Kidney tubule cell (primary cell): ENCODE data around the gene KAZN.

Experiments used
- DNase-seq: peaks from one replicate; pipeline ENCODE4 v3.0.0-alpha.2; 2018; ENCODE audit warnings: low spot score

KAZN gene

DNA sequence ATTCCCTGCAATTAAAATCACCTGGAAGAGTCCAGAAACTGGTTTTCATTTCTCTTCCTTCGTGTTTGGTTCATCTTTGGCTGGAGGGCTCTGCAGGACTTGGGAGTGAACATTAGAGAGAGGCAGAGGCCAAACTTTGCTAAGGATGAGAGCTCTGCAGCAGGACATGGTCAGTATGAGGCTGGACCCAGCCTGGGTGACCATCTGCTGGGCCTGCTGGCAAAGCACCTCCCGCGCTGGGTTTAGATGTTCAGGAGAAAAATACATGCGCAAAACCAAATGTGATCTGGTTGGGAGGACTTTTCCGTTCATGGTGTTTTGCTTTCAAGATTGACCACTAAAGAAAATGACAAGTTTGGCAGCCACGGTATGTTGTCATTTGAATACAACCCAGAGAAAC is 15.9 kb downstream of the KAZN start:
- no peak for DNase-seq

DNA sequence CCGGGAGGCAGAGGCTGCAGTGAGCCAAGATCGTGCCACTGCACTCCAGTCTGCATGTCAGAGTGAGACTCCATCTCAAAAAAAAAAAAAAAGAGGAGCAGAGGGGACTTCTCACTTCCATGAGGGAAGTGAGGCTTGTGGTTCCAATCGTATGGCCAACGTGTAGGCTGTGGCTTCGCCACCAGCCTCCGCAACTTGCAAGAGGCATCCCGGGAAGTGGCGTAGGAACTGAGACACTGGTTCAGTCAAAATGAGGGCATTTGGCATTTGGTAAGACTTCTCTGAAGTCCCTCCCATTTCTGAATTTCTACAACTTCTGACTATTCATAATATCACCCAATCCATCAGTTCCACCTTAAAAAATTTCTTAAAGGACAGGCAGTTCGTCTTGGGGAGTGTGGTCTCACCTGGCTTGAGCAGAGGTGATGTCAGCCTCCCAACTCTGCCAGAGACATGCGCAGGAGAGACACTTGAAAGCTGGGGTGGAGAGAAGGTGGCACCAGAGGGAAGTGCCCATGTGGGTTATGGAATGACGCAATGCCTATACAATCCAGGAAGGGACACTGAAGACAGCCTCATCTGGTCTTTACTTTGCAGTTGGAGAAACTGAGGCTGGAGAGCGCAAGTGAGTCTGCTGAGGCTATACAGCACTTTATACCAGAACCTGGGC is 17.2 kb downstream of the KAZN start:
- no peak for DNase-seq

DNA sequence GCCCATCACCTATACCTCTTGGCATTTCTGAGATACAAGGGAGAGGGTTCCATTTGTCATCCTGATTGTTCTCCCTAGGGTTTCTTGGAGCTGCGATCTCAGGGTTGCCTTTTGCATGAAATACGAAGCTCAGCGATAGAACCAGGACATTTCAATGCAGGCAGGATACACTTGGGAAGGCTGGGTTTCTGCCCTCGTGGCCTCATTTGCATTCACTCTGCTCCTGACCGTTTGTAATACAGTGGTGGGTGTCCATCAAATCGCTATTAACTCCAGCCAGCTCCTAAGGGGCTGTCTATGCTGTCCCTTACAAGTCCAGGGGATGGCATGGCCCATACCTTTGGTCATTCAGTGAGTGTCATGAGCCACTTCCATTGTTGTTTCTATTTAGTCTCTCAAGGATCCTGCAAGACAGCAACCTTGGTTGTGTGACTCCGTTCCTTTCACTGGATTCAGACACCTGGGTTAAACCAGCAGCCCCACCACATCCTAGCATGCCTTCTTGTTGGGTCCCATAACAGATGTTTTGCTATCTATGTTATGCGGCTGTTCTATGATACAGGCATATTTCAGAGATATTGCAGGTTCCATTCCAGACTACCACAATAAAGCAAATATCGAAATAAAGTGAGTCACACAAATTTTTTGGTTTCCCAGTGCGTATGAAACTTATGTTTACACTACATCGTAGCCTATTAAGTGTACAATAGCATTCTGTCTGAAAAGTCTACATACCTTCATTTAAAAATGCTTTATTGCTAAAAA is 18.3 kb downstream of the KAZN start:
- no peak for DNase-seq

DNA sequence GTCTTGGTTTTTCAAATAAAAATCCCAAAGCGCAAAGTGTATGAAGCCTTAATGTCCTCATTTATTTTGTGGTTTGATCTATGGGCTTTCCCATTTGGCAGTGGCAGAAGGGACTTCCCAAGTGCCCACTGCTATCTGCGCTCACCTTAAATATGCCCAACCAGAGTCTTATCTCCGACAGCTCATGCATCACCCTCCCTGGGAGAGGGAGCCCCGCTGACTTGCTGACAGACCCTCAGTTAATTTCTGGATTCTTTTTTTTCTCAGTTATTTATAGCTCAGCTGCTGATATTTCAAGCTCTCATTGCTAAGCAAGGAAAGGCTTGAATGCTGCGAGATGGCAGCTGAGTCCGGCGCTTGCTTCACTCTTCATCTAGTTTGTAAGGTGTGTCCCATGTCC is 19.3 kb downstream of the KAZN start:
- no peak for DNase-seq

DNA sequence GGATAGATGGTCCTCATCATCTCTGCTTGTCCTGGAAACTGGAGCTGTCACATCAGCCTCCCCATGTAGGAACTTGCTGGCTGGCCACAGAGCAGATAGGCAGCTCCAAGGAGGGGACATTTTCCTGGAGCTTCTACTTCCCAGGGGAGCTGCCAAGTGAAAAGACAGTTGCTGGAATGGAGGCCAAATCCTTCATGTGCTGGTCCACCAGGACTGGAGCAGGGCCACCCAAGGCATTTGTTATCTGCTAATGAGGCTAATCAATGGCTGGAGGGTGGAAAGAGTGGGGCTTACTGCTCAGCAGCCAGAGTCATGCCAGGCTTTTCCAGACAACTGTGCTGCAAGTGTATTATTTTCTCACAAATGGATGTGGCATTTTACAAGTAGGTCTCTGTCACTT is 22.5 kb downstream of the KAZN start:
- DNase-seq = no peak

DNA sequence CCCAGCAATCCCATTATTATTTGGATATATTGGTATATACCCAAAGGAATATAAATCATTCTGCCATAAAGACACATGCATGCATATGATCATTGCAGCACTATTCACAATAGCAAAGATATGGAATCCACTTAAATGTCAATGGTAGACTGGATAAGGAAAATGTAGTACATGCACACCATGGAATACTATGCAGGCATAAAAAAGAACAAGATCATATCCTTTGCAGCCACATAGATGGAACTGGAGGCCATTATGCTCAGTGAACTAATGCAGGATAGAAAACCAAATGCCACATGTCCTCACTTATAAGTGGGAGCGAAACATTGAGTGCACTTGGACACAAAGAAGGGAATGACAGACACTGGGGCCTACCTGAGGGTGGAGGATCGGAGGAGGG is 24.6 kb downstream of the KAZN start:
- no peak for DNase-seq

DNA sequence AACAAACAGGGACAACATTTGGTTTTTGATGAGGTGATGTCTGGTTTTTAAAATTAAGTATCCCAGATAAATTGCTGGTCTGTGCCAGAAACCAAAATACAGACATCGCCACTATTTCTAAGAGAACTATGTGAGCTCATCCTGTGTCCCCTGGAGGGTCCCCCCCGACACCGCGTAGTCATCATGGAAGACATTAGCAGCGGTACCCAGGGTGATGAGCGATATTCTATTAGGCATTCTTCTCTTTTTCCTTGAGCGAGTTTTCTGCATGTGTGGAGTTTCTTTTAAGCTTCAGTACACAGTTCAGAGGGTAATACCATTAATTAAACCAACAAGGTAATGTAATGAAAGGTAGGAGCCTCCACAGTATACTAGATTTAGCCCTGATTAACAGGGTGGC is 26.5 kb downstream of the KAZN start:
- no peak for DNase-seq

DNA sequence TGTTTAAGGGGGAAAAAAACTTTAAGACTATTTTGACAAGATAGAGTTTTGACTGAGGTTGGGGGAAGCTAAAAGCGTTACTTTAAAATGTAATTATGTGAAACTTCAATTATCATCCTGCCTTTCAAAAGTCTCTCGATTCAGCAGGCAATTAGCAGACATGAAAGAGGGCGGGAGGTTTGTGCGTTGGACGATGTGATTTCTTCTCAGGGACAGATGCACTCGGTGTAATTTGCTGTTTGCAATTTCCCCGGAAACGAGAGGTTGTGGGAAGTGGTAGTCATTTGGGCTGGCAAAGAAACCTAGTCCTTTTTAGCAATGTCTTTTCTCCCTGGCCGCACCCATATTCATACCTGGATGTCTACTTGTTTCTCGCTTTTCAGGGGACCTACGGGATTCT is 27.1 kb downstream of the KAZN start:
- DNase-seq = no peak

DNA sequence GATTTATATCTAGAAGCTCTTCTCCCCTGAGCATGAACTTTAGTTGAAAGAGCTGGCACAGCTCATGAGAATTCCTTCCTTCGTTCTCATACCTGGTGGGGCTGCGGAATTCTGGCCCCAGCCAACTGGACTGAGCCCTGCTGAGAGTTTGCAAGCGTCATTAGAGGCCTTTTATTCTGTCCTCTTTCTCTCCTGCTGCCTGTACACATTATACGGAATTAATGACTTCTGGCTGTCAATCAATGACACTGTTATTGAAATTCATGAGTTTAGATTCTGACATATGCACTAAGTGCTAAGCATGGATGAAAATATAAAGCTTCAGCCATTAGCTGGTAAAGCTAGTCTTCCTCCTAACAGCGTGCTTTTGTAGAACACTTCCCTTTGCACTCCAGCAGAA is 27.5 kb downstream of the KAZN start:
- DNase-seq = no peak

DNA sequence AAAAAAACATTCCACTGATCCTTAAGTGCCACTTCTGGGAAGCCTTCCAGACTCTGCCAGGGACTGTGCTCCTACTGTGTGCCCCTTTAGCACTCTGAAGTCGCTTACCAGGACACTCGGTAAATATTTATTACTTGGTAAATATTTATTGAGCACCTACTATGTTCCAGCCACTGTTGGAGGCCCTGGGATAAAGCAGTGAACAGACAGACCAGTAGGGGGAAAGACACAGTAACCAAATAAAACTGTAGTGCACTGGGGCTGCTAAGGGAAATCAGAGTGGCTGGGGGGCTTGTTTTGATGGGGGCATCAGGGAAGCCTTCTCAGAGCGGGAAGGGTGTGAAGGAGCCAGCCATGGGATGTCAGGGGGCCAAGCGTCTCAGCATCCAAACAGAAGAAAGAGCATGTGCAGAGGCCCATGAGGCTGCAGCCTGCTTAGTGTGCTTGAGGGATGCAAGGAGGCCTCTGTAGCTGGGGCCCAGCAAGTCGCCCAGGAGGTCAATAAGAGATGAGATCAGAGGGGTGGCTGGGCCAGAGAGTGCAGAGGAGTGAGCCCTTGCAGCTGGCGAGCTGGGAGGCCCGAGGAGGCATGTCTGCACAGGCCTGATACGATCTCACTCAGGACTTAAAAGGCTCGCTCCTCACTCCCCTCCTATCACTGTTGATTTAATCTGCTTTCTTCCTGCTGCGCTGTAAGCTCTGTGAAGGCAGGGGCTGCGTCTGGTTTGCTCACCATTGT is 28.6 kb downstream of the KAZN start:
- no peak for DNase-seq

DNA sequence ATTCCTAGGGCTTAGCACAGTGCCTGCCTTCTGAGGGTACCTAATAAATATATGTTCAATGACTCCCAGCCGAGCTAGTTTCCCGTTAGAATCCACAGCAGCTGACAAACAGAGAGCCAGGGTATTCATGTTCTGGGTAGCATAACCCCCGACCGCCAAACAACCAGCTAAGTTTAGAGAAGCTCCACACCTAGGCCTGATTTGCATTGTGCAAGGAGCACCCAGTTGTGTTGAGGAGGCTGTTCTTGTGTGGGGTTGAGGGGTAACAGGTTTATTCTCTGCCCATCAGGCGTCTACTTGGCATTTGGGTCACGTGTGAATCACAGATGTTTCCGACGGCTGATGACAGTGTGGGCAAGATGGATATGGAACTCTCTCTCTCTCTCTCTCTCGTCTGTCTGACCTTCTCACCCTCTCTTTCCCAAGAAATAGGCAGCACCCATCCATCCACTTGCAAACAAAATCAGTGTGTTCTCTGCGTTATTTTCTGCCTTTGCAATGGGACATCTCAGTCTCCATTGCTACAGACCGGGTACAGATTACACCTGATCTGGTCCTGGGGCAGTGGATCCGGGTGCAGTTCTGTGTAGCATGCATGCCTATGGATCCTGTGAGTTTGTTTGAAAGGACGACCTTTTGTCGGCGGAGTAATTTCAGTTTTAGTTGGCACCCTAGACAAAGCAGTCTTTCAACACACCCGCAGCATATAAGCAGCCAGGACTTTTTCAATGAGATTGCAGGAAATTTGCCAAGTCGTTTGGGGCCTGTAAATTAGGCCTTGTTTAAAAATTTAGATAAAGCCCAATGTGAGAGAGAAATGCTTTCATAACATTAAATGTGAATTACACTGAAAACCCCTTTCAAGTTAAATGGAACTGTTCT is 29.4 kb downstream of the KAZN start:
- DNase-seq = no peak

DNA sequence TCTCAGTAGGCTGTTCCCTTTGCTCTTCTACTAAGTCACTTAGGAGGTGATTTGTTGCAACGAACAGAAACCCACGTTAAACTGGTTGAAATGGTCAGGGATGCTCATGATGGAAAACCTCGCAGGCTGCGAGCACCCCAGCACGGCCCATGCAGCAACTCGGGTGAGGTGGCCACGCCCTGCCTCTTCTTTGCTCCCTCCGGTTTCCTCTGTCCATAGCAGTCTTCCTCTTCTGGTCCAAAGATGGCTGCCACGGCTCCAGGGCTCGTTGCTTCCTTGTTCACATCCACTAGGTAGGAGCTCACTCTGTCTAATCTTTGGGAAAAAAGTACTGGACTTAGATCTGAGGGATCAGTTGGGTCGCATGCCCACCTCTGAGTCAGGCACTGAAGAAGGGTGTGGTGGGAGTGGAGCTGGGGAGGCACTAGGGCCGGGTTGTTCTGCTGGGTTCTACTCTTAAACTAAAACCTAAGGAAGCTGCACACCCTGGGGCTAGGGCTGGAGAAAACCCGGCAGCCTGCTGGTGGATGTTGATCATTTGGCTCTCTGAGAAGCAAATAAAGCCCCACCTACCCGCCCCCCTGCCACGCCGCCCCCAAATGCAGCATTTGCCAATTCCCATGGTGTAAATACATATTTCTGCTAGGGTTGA is 31.0 kb downstream of the KAZN start:
- DNase-seq = no peak

DNA sequence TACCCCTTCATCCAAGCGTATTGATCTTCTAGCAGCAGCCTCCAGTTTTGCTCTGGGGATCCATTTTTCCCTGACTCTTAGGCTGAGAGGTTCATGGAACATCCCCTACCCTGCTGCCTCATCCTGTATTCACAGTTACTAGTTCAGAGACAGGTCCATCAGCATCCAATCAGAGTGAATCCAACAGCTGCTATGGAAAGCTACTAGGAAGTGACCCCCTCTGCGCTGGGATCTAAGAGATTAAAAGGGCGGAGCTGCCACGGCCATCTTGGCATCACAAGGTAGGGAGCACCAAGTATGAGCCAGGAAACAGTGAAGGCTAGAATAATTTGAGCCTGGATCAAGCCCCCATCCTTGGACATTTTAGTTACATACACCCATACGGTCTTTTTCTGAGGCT is 32.5 kb downstream of the KAZN start:
- no peak for DNase-seq

DNA sequence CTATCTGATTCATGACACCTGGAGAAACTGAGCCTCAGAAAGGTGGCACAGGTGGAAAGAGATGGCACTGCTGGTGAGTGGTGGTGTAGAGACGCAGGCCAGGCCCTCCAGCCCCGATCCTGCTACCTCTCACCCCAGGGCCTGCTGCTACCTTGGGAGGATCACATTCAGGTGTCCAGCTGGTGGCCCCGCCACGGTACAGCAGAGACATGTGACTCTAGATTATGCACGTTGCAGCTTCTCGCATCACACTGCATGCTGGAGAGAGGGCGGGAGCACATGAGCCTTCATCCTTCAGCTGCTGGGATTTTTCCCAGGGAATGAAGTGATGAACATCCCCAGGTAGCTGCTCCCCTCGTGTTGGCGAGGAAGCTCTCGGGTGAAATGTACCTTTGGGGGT is 32.9 kb downstream of the KAZN start:
- DNase-seq = no peak

DNA sequence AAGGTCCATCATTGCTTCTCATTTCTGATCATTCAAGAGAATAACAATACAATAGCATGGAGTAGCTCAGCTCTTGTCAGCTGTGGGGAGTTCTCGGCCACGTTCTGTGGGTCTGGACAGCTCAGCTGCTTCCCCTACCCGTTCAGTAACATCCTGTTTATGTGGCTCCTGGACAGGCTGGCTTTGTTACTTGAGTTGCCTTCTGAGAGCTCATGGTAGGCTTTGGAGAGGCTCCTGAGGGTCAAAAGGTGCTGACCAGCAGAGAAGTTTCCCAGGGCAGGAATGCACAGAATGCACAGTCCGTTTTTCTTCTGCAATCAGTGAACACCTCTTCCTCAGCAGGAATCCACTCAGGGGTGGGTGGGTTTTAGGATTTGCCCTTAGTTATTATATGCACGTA is 36.0 kb downstream of the KAZN start:
- no peak for DNase-seq

DNA sequence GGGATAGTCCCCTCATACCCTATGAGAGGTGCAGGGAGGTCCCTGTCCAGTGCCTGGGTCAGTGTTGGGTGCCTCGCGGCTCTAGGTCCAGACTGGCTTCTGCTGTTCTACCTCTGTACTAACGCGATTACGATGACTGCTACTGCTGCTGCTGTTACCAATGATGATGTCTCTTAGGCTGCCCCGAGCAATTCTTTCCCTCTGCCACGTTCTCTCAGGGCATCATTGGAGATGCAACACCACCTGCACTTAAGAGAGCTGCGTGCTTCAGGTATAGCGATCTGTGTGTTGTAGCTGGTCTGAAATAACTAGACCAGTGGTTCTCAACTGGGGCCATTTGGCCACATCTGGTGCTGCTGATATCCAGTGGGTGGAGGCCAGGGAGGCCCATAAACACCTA is 36.9 kb downstream of the KAZN start:
- no peak for DNase-seq

DNA sequence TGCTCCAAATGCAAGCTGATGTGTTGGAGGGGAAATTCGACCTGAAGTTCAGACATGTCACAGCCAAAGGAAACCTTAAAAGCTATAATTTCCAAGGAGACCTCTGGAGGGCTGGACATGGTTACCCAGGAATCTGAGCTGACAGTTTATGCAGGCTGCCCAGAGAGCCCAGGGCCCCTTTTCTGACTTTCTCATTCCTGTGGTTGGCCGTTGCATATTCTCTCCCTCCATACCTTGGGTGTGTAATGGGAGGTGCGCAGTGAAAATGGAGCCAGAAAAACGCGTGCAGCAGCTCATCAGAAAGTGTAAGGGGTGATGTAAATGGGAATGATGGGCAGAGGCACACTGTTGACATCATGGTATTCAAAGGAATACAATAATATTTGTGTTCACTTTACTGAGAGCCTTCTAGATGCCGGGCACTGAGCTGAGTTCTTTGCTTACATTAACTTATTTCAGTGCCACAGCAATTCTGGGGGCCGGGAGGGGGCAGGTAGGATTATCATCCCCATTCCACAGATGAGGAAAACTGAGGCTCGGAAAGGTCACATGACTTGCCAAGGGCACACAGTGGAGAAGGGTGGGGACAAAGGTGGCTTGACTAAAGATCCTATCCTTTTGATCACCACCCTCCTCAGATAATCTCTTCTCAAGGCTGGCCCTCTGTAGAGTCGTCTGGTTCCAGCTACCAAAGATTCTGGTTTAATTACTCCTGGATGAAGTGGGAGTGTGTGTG is 38.6 kb downstream of the KAZN start:
- no peak for DNase-seq

DNA sequence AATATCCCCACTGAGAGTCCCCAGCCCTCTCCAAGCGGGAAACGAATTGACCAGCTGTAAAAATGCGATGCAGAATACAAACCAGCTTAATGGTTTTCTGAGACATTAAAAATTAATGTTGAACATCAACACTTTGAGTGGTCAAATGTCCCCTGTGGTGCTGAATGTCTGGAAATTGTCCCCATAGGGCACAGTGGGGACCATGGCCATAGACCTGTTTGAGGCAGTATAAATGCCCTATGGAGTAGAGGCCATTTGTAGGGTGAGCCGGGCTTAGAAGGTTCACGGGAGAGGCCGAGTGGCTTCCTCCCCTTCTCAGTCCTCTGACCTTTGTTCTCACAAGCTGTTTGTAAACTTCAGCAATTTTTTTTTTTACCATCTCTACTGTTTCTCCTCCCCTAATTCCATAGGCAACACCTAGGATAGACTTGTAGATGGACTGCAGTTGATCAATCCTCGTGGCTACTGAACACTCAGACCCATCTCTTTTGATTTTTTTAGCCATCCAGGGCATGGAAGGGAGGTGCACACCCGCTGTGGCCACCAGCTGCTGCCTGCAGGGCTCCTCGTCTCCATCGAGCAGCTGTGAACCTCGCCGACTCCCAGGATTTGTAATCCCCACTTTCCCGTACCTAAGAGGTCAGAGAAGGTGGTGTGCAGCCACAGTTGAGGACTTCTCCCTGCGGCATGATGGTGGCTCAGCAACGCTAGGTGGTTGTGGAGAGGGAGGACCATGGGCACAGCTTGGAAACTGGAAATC is 41.0 kb downstream of the KAZN start:
- DNase-seq = no peak

DNA sequence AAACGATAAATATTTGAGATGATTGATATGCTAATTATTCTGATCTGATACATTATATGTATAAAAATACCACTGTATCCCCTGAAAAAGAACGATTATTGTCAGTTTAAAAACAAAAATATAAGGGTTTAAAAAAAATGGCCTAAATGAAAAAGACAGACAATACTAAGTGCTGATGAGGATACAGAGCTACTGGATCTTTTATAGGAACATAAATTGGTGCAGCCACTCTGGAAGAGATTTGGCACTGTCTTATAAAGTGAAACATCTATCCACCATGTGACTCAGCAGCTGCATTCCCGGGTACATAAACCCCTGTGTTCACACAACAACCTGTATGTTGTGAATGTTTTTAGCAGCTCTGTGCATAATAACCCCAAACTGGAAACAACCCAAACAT is 44.2 kb downstream of the KAZN start:
- no peak for DNase-seq

DNA sequence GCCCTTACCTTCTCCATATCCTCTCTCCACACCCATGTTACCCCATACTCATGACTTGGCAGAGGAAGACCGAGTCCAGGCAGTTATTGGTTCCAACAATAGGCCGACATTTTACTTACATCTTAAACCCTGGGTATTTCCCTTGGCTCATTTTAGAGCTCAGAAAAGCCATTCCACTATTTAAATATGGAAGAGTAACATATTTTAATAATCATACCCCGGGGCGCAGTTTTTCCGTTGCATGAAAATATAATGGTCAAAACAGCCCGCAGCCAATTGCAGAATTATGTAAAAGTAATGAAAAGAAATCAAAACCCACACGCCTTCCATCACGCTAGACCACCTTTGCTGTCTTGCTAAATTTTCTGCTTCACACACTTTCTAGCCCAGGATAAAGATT is 48.5 kb downstream of the KAZN start:
- no peak for DNase-seq
